Fibroblast of the aortic adventitia (primary cell): ENCODE measurements around the gene IFI6. TPM values are rescaled to one million over a fixed set of nuclear protein-coding genes. Genes with fewer than 3 reads are reported as not detected.
"Not testable (repeated sequence)": the region's sequence is repeated elsewhere in the genome, so short reads cannot be mapped to it uniquely, and the experiment has no call there.

ENCODE experiments used
- DNase-seq: peaks from one replicate; pipeline ENCODE4 v3.0.0-alpha.2; 2010; ENCODE audit warnings: low read depth
- H3K4me3 ChIP-seq: 2 replicates; pipeline ENCODE4 v1.5.1; 2011; ENCODE audit warnings: low read depth, mild to moderate bottlenecking, control low read depth, low read length, moderate library complexity
- CTCF ChIP-seq: IDR thresholded peaks from 2 replicates; pipeline ENCODE4 v1.5.1; 2011; ENCODE audit warnings: mild to moderate bottlenecking, low read length, control low read depth, inconsistent platforms; ENCODE audit not compliant: insufficient read depth
- total RNA-seq: library from RNA; depleted of rRNA; stranded (reverse); fragments of >200 nt; gene quantifications from 2 replicates; pipeline ENCODE4 v1.2.3, GENCODE V29; 2012; ENCODE audit warnings: low replicate concordance

Gene IFI6
- total RNA-seq, 1 donor, result 64.7 TPM

- no peak for DNase-seq
- H3K4me3 ChIP-seq, result no peak overlapping the region
- no peak for TF ChIP-seq CTCF
Measured at GRCh38 chr1:27710574-27710973, 38.6 kb upstream of the IFI6 start.

GRCh38 chr1:27705545-27705944 is 33.6 kb upstream of the IFI6 start:
- no peak overlapping the region for H3K4me3 ChIP-seq
- no peak for TF ChIP-seq CTCF
- DNase-seq, result no peak

GRCh38 chr1:27704958-27705357 is 33.0 kb upstream of the IFI6 start:
- TF ChIP-seq CTCF, result no peak
- H3K4me3 ChIP-seq, result no peak overlapping the region
- no peak for DNase-seq

- not testable (repeated sequence) for H3K4me3 ChIP-seq, DNase-seq
Measured at GRCh38 chr1:27696835-27697234, 24.8 kb upstream of the IFI6 start.

GRCh38 chr1:27690183-27690582 is 18.2 kb upstream of the IFI6 start:
- no peak for TF ChIP-seq CTCF
- no peak for DNase-seq
- no peak overlapping the region for H3K4me3 ChIP-seq

- DNase-seq, result peak; percentile 52
- no peak overlapping the region for H3K4me3 ChIP-seq
- TF ChIP-seq CTCF, result no peak
Measured at GRCh38 chr1:27689423-27690173, 17.6 kb upstream of the IFI6 start.

- no peak for TF ChIP-seq CTCF
- no peak overlapping the region for H3K4me3 ChIP-seq
- no peak for DNase-seq
Measured at GRCh38 chr1:27687906-27688305, 15.9 kb upstream of the IFI6 start.
